Measurements from ENCODE around the gene ADGRL1. TPM values are rescaled to one million over a fixed set of nuclear protein-coding genes. Genes with fewer than 3 reads are reported as not detected.

Gene ADGRL1
- total and polyA plus RNA-seq, 2 of the 8 experiments (the other 6 are each of a cell fraction or from before 2014, with no cell fraction given) = 95.6 to 112 TPM

DNA sequence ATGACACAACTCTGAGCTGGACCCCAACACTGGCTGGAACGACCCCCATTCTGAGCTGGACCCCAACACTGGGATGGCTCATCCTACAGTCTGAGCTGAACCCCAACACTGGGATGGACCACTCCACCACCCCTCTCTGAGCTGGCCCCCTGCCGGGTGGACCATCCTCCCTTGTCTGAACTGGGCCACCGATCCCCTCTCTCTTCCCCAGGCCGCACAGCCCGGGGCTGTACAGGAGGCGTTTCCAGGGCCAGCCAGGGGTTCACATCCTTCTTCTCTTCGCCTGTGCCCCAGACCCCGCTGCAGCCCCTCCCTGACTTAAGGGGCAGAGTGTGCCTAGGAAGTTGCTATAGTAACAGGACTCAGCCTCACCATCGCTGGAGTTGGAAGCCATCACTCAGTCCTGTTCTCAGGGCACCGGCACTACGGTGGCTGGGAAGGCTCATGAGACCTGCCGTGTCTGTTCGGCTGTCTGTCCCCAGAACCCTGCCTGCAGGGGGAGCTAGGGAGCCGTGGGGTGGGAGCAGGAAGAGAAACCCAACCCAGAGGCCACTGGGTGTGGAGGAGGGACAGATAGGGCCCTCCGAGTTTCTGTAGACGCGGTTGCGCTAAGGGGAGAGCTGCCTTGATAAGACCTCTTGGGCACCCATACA is 92.1 kb downstream of the ADGRL1 start (continued):
- TF ChIP-seq, protein P1, sequence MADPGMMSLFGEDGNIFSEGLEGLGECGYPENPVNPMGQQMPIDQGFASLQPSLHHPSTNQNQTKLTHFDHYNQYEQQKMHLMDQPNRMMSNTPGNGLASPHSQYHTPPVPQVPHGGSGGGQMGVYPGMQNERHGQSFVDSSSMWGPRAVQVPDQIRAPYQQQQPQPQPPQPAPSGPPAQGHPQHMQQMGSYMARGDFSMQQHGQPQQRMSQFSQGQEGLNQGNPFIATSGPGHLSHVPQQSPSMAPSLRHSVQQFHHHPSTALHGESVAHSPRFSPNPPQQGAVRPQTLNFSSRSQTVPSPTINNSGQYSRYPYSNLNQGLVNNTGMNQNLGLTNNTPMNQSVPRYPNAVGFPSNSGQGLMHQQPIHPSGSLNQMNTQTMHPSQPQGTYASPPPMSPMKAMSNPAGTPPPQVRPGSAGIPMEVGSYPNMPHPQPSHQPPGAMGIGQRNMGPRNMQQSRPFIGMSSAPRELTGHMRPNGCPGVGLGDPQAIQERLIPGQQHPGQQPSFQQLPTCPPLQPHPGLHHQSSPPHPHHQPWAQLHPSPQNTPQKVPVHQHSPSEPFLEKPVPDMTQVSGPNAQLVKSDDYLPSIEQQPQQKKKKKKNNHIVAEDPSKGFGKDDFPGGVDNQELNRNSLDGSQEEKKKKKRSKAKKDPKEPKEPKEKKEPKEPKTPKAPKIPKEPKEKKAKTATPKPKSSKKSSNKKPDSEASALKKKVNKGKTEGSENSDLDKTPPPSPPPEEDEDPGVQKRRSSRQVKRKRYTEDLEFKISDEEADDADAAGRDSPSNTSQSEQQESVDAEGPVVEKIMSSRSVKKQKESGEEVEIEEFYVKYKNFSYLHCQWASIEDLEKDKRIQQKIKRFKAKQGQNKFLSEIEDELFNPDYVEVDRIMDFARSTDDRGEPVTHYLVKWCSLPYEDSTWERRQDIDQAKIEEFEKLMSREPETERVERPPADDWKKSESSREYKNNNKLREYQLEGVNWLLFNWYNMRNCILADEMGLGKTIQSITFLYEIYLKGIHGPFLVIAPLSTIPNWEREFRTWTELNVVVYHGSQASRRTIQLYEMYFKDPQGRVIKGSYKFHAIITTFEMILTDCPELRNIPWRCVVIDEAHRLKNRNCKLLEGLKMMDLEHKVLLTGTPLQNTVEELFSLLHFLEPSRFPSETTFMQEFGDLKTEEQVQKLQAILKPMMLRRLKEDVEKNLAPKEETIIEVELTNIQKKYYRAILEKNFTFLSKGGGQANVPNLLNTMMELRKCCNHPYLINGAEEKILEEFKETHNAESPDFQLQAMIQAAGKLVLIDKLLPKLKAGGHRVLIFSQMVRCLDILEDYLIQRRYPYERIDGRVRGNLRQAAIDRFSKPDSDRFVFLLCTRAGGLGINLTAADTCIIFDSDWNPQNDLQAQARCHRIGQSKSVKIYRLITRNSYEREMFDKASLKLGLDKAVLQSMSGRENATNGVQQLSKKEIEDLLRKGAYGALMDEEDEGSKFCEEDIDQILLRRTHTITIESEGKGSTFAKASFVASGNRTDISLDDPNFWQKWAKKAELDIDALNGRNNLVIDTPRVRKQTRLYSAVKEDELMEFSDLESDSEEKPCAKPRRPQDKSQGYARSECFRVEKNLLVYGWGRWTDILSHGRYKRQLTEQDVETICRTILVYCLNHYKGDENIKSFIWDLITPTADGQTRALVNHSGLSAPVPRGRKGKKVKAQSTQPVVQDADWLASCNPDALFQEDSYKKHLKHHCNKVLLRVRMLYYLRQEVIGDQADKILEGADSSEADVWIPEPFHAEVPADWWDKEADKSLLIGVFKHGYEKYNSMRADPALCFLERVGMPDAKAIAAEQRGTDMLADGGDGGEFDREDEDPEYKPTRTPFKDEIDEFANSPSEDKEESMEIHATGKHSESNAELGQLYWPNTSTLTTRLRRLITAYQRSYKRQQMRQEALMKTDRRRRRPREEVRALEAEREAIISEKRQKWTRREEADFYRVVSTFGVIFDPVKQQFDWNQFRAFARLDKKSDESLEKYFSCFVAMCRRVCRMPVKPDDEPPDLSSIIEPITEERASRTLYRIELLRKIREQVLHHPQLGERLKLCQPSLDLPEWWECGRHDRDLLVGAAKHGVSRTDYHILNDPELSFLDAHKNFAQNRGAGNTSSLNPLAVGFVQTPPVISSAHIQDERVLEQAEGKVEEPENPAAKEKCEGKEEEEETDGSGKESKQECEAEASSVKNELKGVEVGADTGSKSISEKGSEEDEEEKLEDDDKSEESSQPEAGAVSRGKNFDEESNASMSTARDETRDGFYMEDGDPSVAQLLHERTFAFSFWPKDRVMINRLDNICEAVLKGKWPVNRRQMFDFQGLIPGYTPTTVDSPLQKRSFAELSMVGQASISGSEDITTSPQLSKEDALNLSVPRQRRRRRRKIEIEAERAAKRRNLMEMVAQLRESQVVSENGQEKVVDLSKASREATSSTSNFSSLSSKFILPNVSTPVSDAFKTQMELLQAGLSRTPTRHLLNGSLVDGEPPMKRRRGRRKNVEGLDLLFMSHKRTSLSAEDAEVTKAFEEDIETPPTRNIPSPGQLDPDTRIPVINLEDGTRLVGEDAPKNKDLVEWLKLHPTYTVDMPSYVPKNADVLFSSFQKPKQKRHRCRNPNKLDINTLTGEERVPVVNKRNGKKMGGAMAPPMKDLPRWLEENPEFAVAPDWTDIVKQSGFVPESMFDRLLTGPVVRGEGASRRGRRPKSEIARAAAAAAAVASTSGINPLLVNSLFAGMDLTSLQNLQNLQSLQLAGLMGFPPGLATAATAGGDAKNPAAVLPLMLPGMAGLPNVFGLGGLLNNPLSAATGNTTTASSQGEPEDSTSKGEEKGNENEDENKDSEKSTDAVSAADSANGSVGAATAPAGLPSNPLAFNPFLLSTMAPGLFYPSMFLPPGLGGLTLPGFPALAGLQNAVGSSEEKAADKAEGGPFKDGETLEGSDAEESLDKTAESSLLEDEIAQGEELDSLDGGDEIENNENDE (IDR thresholded peaks at IDR 0.05; ENCODE audit: insufficient replicate concordance, low read length) = no peak
- TF ChIP-seq GTF2F1 (IDR thresholded peaks at IDR 0.05; ENCODE audit: borderline replicate concordance, low read depth, low read length) = no peak
- TF ChIP-seq YY1 (IDR thresholded peaks at IDR 0.05; ENCODE audit: low read depth, low read length) = no peak
- peak; percentile 88 for TF ChIP-seq KDM1A (IDR thresholded peaks at IDR 0.05; ENCODE audit: borderline replicate concordance, low read length)
- TF ChIP-seq CEBPB (IDR thresholded peaks at IDR 0.05; ENCODE audit: low read depth, low read length) = no peak
- no peak for TF ChIP-seq EZH2 (IDR thresholded peaks at IDR 0.05; ENCODE audit: low read depth, low read length, severe bottlenecking)
- TF ChIP-seq TAF1 (IDR thresholded peaks at IDR 0.05; ENCODE audit: low read depth, low read length) = no peak
- no peak for TF ChIP-seq HDAC2 (IDR thresholded peaks at IDR 0.05; ENCODE audit: borderline replicate concordance in 1 of 2, low read depth in 2 of 2, low read length in 2 of 2)
- TF ChIP-seq SIX5 (IDR thresholded peaks at IDR 0.05; ENCODE audit: low read depth, low read length) = no peak
